Spleen (tissue), 11 donors: ENCODE data around the gene KIF16B. TPM values are rescaled to one million over a fixed set of nuclear protein-coding genes. Genes with fewer than 3 reads are reported as not detected.

Experiments used
- DNase-seq: peaks from one replicate; pipeline ENCODE4 v3.0.0-alpha.2; 2020
- H3K27ac ChIP-seq, 8 donors: fragments of 200-600 bp; sonication (generic) in 7 of 8; 1 replicate in 4 of 8; 2 replicates in 4 of 8; pipeline versions ENCODE4 v1.5.0 to v1.8.0; 2016 to 2021; ENCODE audit warnings: inconsistent platforms in 4 of 8, mild to moderate bottlenecking in 4 of 8, moderate library complexity in 1 of 8
- H3K27me3 ChIP-seq, 7 donors: fragments of 200-600 bp; sonication (generic) in 6 of 7; replicated peaks in 1 of 7; 1 replicate in 4 of 7; 2 replicates in 3 of 7; pipeline versions ENCODE4 v1.5.0 to v1.8.0; 2016 to 2021; ENCODE audit warnings: inconsistent platforms in 3 of 7, mild to moderate bottlenecking in 1 of 7
- H3K36me3 ChIP-seq, 6 donors: fragments of 200-600 bp; sonication (generic) in 5 of 6; 1 replicate in 4 of 6; 2 replicates in 2 of 6; pipeline versions ENCODE4 v1.5.0 to v1.8.0; 2016 to 2021; ENCODE audit warnings: inconsistent platforms in 2 of 6
- H3K4me1 ChIP-seq, 6 donors: fragments of 200-600 bp; sonication (generic) in 5 of 6; 1 replicate in 3 of 6; 2 replicates in 3 of 6; pipeline versions ENCODE4 v1.5.0 to v1.8.0; 2016 to 2021; ENCODE audit warnings: inconsistent platforms in 3 of 6
- H3K4me3 ChIP-seq, 8 donors: fragments of 200-600 bp; sonication (generic) in 7 of 8; 1 replicate in 4 of 8; 2 replicates in 4 of 8; pipeline versions ENCODE4 v1.5.0 to v1.8.0; 2016 to 2021; ENCODE audit warnings: inconsistent platforms in 4 of 8, mild to moderate bottlenecking in 4 of 8, moderate library complexity in 2 of 8
- H3K9me3 ChIP-seq, 8 donors: fragments of 200-600 bp; sonication (generic) in 7 of 8; 1 replicate in 4 of 8; 2 replicates in 4 of 8; pipeline versions ENCODE4 v1.5.0 to v1.8.0; 2016 to 2021; ENCODE audit warnings: inconsistent platforms in 4 of 8
- CTCF ChIP-seq, 11 experiments: fragments of 200-600 bp in 7 of 11; fragments of 450-650 bp in 4 of 11; sonication (generic) in 4 of 11; IDR thresholded peaks in 8 of 11; conservative IDR thresholded peaks in 3 of 11; 1 replicate in 7 of 11; 2 replicates in 4 of 11; pipeline versions ENCODE4 v1.4.0 to v1.8.0; 2016 to 2021; ENCODE audit warnings: antibody characterized with exemption in 11 of 11, inconsistent platforms in 4 of 11, mild to moderate bottlenecking in 1 of 11
- POLR2A ChIP-seq, 3 donors: fragments of 450-650 bp; IDR thresholded peaks; one replicate each; pipeline ENCODE4 v1.5.1; 2017; ENCODE audit warnings: antibody characterized with exemption in 3 of 3, mild to moderate bottlenecking in 1 of 3
- POLR2AphosphoS5 ChIP-seq, 3 donors: sonication (generic); formaldehyde crosslinking; IDR thresholded peaks; one replicate each; pipeline ENCODE4 v1.5.1; 2017; ENCODE audit warnings: antibody characterized with exemption in 3 of 3
- WGBS, 5 donors: extraction: QIAGEN DNeasy Blood & Tissue Kit in 3 of 5; methylation state at CpG; one replicate each; pipeline versions ENCODE4 v1.1.5 to v1.1.7; 2013 to 2018; 5-methylcytosine and 5-hydroxymethylcytosine counted together
- intact Hi-C: fragments of 100-400 bp; cut with DNase I; formaldehyde crosslinking; loops from one replicate; pipeline ENCODE4 v1.15.0; 2023; ENCODE audit warnings: low total_unique reads
- polyA plus RNA-seq, 3 donors: library from polyadenylated mRNA; stranded (reverse); fragments of 200-250 nt; gene quantifications; one replicate each; pipeline ENCODE4 v1.2.1, GENCODE V29; 2013
- total RNA-seq, 7 donors: library from RNA; depleted of rRNA in 3 of 7; stranded (reverse); fragments of >200 nt in 3 of 7; fragmentation: NEBNext Ultra II Directional in 4 of 7; extraction: Animal tissue kit (Norgen Biotek cat#: 25700) in 4 of 7; gene quantifications; one replicate each; pipeline versions ENCODE4 v1.1.0 to v1.2.1, GENCODE V29; 2016 to 2021
- donor health status: healthy with polysubstance abuse.
- donor health status: DM: no; HTN: no; CAD: no; lungs with moderate emphysema.
- donor health status: DM: no; HTN: no; CAD: no.
- donor health status: Bipolar disorder and iron deficiency.
- donor health status: healthy.
- donor health status: DM: no; HTN: no; CAD: no.
- donor health status: DM: yes; HTN: yes; CAD: no.

KIF16B gene
- total and polyA plus RNA-seq, 10 donors: 3.0 to 30.1 (median 21.2) TPM

- no peak for DNase-seq
- intact Hi-C loops: no loop called here
- Histone ChIP-seq H3K27ac (no peak overlapping the region), H3K4me1 (peaks cover 0 to 8% (median 2%) of the 10 kb centered on the region in 6 donors), H3K9me3 (peaks cover 0 to 40% (median 36%) of the 10 kb centered on the region in 8 donors), H3K4me3 (no peak overlapping the region), H3K36me3 (no peaks in the 10 kb centered on the region), H3K27me3 (no peaks in the 10 kb centered on the region)
- no peak for TF ChIP-seq POLR2A (IDR thresholded peaks at IDR 0.05)
- peak in 7 of 11 experiments; percentile 12 to 38 (median 31) for TF ChIP-seq CTCF (IDR thresholded peaks at IDR 0.05 in 8 of 11, conservative IDR thresholded peaks at IDR 0.05 in 3 of 11)
- TF ChIP-seq POLR2AphosphoS5 (IDR thresholded peaks at IDR 0.05): no peak
Observed at GRCh38 chr20:16241911-16242310, 331.3 kb downstream of the KIF16B start.

GRCh38 chr20:16240355-16240754, 332.9 kb downstream of the KIF16B start:
- H3K4me3 ChIP-seq: no peak overlapping the region
- no peaks in the 10 kb centered on the region for H3K27me3 ChIP-seq
- DNase-seq: no peak
- TF ChIP-seq CTCF (IDR thresholded peaks at IDR 0.05 in 8 of 11, conservative IDR thresholded peaks at IDR 0.05 in 3 of 11): no peak
- TF ChIP-seq POLR2A (IDR thresholded peaks at IDR 0.05): no peak
- TF ChIP-seq POLR2AphosphoS5 (IDR thresholded peaks at IDR 0.05): no peak
- H3K4me1 ChIP-seq: peaks cover 0 to 8% (median 2%) of the 10 kb centered on the region in 6 donors
- no peak overlapping the region for H3K27ac ChIP-seq
- intact Hi-C loops: no loop called here
- no peaks in the 10 kb centered on the region for H3K36me3 ChIP-seq
- H3K9me3 ChIP-seq: peaks cover 0 to 42% (median 37%) of the 10 kb centered on the region in 8 donors

- WGBS, 5 donors: 87 to 96% (median 92%) methylated on average over 9 of the region's 9 CpGs
- intact Hi-C loops: no loop called here
- H3K27ac ChIP-seq: no peak overlapping the region
- no peak for DNase-seq
- H3K4me1 ChIP-seq: peaks cover 0 to 4% (median 0%) of the 10 kb centered on the region in 6 donors
- H3K4me3 ChIP-seq: no peak overlapping the region
- TF ChIP-seq CTCF (IDR thresholded peaks at IDR 0.05 in 8 of 11, conservative IDR thresholded peaks at IDR 0.05 in 3 of 11) (no peak), POLR2AphosphoS5 (IDR thresholded peaks at IDR 0.05) (no peak), POLR2A (IDR thresholded peaks at IDR 0.05) (no peak)
- peaks cover 0 to 42% (median 37%) of the 10 kb centered on the region in 8 donors for H3K9me3 ChIP-seq
- no peaks in the 10 kb centered on the region for H3K27me3 ChIP-seq
- H3K36me3 ChIP-seq: no peaks in the 10 kb centered on the region
Observed at GRCh38 chr20:16236589-16237241, 336.5 kb downstream of the KIF16B start.

GRCh38 chr20:16230402-16230801, 342.8 kb downstream of the KIF16B start:
- no peak for TF ChIP-seq POLR2AphosphoS5 (IDR thresholded peaks at IDR 0.05)
- no peak for TF ChIP-seq POLR2A (IDR thresholded peaks at IDR 0.05)
- TF ChIP-seq CTCF (IDR thresholded peaks at IDR 0.05 in 8 of 11, conservative IDR thresholded peaks at IDR 0.05 in 3 of 11): no peak
- intact Hi-C loops: no loop called here

More at GRCh38 chr20:16230402-16230801, 342.8 kb downstream of the KIF16B start:
- Histone ChIP-seq H3K36me3 (no peaks in the 10 kb centered on the region), H3K4me3 (no peak overlapping the region), H3K4me1 (no peaks in the 10 kb centered on the region), H3K27me3 (no peaks in the 10 kb centered on the region), H3K27ac (no peak overlapping the region), H3K9me3 (peaks cover 0 to 4% (median 0%) of the 10 kb centered on the region in 8 donors)
- no peak for DNase-seq
